ENCODE results near the gene RPS6KA3.

Gene RPS6KA3

GRCh38 chrX:20218836-20219505 is 47.7 kb downstream of the RPS6KA3 start:
- H3K4me3 ChIP-seq (ENCODE audit: low read length in 2 of 2), result no peak overlapping the region
- no peak overlapping the region for H3K27ac ChIP-seq (replicated peaks; ENCODE audit: low read length)
- H2BK15ac ChIP-seq (ENCODE audit: low read length), result no peak overlapping the region
- no peaks in the 10 kb centered on the region for H3K27me3 ChIP-seq (ENCODE audit: control insufficient read depth in 3 of 3, insufficient read depth in 3 of 3, low read depth in 1 of 3, low read length in 3 of 3)
- H3K9me3 ChIP-seq (replicated peaks in 1 of 2; ENCODE audit: control insufficient read depth in 2 of 2, insufficient read depth in 1 of 2, low read depth in 1 of 2, low read length in 2 of 2), result no peaks in the 10 kb centered on the region
- no peaks in the 10 kb centered on the region for H3K4me1 ChIP-seq (ENCODE audit: control insufficient read depth in 2 of 2, insufficient read depth in 1 of 2, low read depth in 1 of 2, low read length in 2 of 2)
- H2BK120ac ChIP-seq (ENCODE audit: low read depth, low read length), result no peak overlapping the region
- no peak overlapping the region for H2BK12ac ChIP-seq (ENCODE audit: low read length)
- no peak overlapping the region for H3K18ac ChIP-seq (ENCODE audit: low read length)
- no peak overlapping the region for H2BK5ac ChIP-seq (ENCODE audit: low read length)
- H3K14ac ChIP-seq (ENCODE audit: low read length), result no peak overlapping the region
- no peak overlapping the region for H3K23ac ChIP-seq (ENCODE audit: low read depth, low read length, poor library complexity)
- WGBS, 2 donors (ENCODE audit: extremely low coverage in 2 of 2, insufficient read length in 2 of 2, insufficient replicate concordance in 1 of 2), result no CpG with 5 or more reads among the region's 9 CpGs
- H3K36me3 ChIP-seq (replicated peaks in 1 of 2; ENCODE audit: control insufficient read depth in 2 of 2, insufficient read depth in 2 of 2, low read length in 2 of 2), result no peaks in the 10 kb centered on the region
- H3K4me2 ChIP-seq (ENCODE audit: insufficient read depth, low read length, poor library complexity, severe bottlenecking), result no peak overlapping the region
- H3K4ac ChIP-seq (ENCODE audit: low read length), result no peak overlapping the region
- no peaks in the 10 kb centered on the region for H3K79me1 ChIP-seq (ENCODE audit: low read depth, low read length)
- H2AFZ ChIP-seq (ENCODE audit: low read length), result no peak overlapping the region
- H4K91ac ChIP-seq (ENCODE audit: low read depth, low read length, poor library complexity), result no peak overlapping the region
- no peak overlapping the region for H3K9ac ChIP-seq (ENCODE audit: low read depth, low read length, poor library complexity)
- no peak for DNase-seq (ENCODE audit: low spot score)
- no peak overlapping the region for H4K8ac ChIP-seq (ENCODE audit: low read depth, low read length)
- H2AK5ac ChIP-seq (ENCODE audit: low read depth, low read length), result no peak overlapping the region

- no peak overlapping the region for H2BK12ac ChIP-seq (ENCODE audit: low read length)
- H2BK15ac ChIP-seq (ENCODE audit: low read length), result no peak overlapping the region
- H4K91ac ChIP-seq (ENCODE audit: low read depth, low read length, poor library complexity), result no peak overlapping the region
- no peaks in the 10 kb centered on the region for H3K4me1 ChIP-seq (ENCODE audit: control insufficient read depth in 2 of 2, insufficient read depth in 1 of 2, low read depth in 1 of 2, low read length in 2 of 2)
- no peak overlapping the region for H2AFZ ChIP-seq (ENCODE audit: low read length)
- H3K27me3 ChIP-seq (ENCODE audit: control insufficient read depth in 3 of 3, insufficient read depth in 3 of 3, low read depth in 1 of 3, low read length in 3 of 3), result no peaks in the 10 kb centered on the region
- peaks cover 0 to 2% of the 10 kb centered on the region in 2 donors for H3K36me3 ChIP-seq (replicated peaks in 1 of 2; ENCODE audit: control insufficient read depth in 2 of 2, insufficient read depth in 2 of 2, low read length in 2 of 2)
- no peak overlapping the region for H3K4me3 ChIP-seq (ENCODE audit: low read length in 2 of 2)
- H3K79me1 ChIP-seq (ENCODE audit: low read depth, low read length), result no peaks in the 10 kb centered on the region
- no peak overlapping the region for H3K27ac ChIP-seq (replicated peaks; ENCODE audit: low read length)
- H2AK5ac ChIP-seq (ENCODE audit: low read depth, low read length), result no peak overlapping the region
- no peak overlapping the region for H3K18ac ChIP-seq (ENCODE audit: low read length)
- no peak overlapping the region for H3K23ac ChIP-seq (ENCODE audit: low read depth, low read length, poor library complexity)
- WGBS, 2 donors (ENCODE audit: extremely low coverage in 2 of 2, insufficient read length in 2 of 2, insufficient replicate concordance in 1 of 2), result no CpG with 5 or more reads among the region's 2 CpGs
- H4K8ac ChIP-seq (ENCODE audit: low read depth, low read length), result no peak overlapping the region
- no peak overlapping the region for H3K9ac ChIP-seq (ENCODE audit: low read depth, low read length, poor library complexity)
- H3K4ac ChIP-seq (ENCODE audit: low read length), result no peak overlapping the region
- no peaks in the 10 kb centered on the region for H3K9me3 ChIP-seq (replicated peaks in 1 of 2; ENCODE audit: control insufficient read depth in 2 of 2, insufficient read depth in 1 of 2, low read depth in 1 of 2, low read length in 2 of 2)
- H3K14ac ChIP-seq (ENCODE audit: low read length), result no peak overlapping the region
- H3K4me2 ChIP-seq (ENCODE audit: insufficient read depth, low read length, poor library complexity, severe bottlenecking), result no peak overlapping the region
- no peak for DNase-seq (ENCODE audit: low spot score)
- no peak overlapping the region for H2BK120ac ChIP-seq (ENCODE audit: low read depth, low read length)
- H2BK5ac ChIP-seq (ENCODE audit: low read length), result no peak overlapping the region
Measured at GRCh38 chrX:20217906-20218305, 48.8 kb downstream of the RPS6KA3 start.

DNA sequence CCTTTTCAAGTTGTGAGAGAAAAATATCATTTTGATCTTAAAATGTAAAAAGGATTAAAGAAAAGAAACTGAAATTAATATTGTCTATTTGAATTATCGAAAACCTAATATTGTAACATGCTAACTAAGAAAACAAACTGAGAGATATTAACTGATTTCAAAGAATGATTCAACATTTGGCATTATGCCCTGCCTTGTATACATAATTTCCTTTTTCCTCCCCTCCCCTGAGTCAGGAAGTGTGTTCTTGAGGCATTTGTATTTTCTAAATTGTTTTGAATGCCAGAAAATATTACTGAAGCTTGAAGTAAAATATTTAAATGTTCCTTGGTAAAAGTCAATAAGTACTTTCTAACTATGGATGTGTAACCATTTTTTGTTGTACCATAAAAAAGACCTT is 49.4 kb downstream of the RPS6KA3 start:
- peaks cover 0 to 2% of the 10 kb centered on the region in 2 donors for H3K36me3 ChIP-seq (replicated peaks in 1 of 2; ENCODE audit: control insufficient read depth in 2 of 2, insufficient read depth in 2 of 2, low read length in 2 of 2)
- no peaks in the 10 kb centered on the region for H3K79me1 ChIP-seq (ENCODE audit: low read depth, low read length)
- no peak overlapping the region for H3K4me3 ChIP-seq (ENCODE audit: low read length in 2 of 2)
- no peaks in the 10 kb centered on the region for H3K9me3 ChIP-seq (replicated peaks in 1 of 2; ENCODE audit: control insufficient read depth in 2 of 2, insufficient read depth in 1 of 2, low read depth in 1 of 2, low read length in 2 of 2)
- no peak overlapping the region for H3K14ac ChIP-seq (ENCODE audit: low read length)
- no peak overlapping the region for H3K9ac ChIP-seq (ENCODE audit: low read depth, low read length, poor library complexity)
- H2BK120ac ChIP-seq (ENCODE audit: low read depth, low read length), result no peak overlapping the region
- H3K4me1 ChIP-seq (ENCODE audit: control insufficient read depth in 2 of 2, insufficient read depth in 1 of 2, low read depth in 1 of 2, low read length in 2 of 2), result no peaks in the 10 kb centered on the region
- H2BK5ac ChIP-seq (ENCODE audit: low read length), result no peak overlapping the region
- H3K27ac ChIP-seq (replicated peaks; ENCODE audit: low read length), result no peak overlapping the region
- H2AK5ac ChIP-seq (ENCODE audit: low read depth, low read length), result no peak overlapping the region
- no peak overlapping the region for H2BK15ac ChIP-seq (ENCODE audit: low read length)
- no peak overlapping the region for H3K23ac ChIP-seq (ENCODE audit: low read depth, low read length, poor library complexity)
- H2AFZ ChIP-seq (ENCODE audit: low read length), result no peak overlapping the region
- DNase-seq (ENCODE audit: low spot score), result no peak
- no peaks in the 10 kb centered on the region for H3K27me3 ChIP-seq (ENCODE audit: control insufficient read depth in 3 of 3, insufficient read depth in 3 of 3, low read depth in 1 of 3, low read length in 3 of 3)
- H3K4ac ChIP-seq (ENCODE audit: low read length), result no peak overlapping the region
- H2BK12ac ChIP-seq (ENCODE audit: low read length), result no peak overlapping the region
- H4K8ac ChIP-seq (ENCODE audit: low read depth, low read length), result no peak overlapping the region
- H3K4me2 ChIP-seq (ENCODE audit: insufficient read depth, low read length, poor library complexity, severe bottlenecking), result no peak overlapping the region
- H4K91ac ChIP-seq (ENCODE audit: low read depth, low read length, poor library complexity), result no peak overlapping the region
- WGBS, 2 donors (ENCODE audit: extremely low coverage in 2 of 2, insufficient read length in 2 of 2, insufficient replicate concordance in 1 of 2), result no CpG with 5 or more reads among the region's 1 CpG
- no peak overlapping the region for H3K18ac ChIP-seq (ENCODE audit: low read length)

DNA sequence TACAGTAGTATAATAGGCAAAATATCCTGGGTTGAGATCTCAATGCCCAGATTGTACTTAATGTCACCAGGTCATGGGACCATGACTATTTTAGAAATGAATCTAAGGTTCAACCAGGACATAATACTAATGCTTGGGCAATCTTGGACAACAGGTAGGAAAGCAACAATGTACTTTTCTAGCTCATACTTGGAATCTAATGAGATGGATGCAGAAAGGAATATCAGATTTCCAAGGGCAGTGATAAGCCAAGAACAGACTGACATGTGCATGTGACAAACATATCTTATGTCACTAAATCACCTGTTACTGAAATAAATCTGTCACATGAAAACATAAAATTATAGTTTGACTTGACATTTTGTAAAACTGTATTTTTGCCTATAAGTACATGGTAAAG is 51.1 kb downstream of the RPS6KA3 start:
- Histone ChIP-seq H3K4me2 (ENCODE audit: insufficient read depth, low read length, poor library complexity, severe bottlenecking) (no peak overlapping the region), H4K91ac (ENCODE audit: low read depth, low read length, poor library complexity) (no peak overlapping the region), H4K8ac (ENCODE audit: low read depth, low read length) (no peak overlapping the region), H2BK5ac (ENCODE audit: low read length) (no peak overlapping the region), H3K27ac (replicated peaks; ENCODE audit: low read length) (no peak overlapping the region), H3K4me3 (ENCODE audit: low read length in 2 of 2) (no peak overlapping the region), H3K4ac (ENCODE audit: low read length) (no peak overlapping the region), H2BK15ac (ENCODE audit: low read length) (no peak overlapping the region), H3K27me3 (ENCODE audit: control insufficient read depth in 3 of 3, insufficient read depth in 3 of 3, low read depth in 1 of 3, low read length in 3 of 3) (no peaks in the 10 kb centered on the region), H3K36me3 (replicated peaks in 1 of 2; ENCODE audit: control insufficient read depth in 2 of 2, insufficient read depth in 2 of 2, low read length in 2 of 2) (peaks cover 0 to 2% of the 10 kb centered on the region in 2 donors), H2AFZ (ENCODE audit: low read length) (no peak overlapping the region), H3K9me3 (replicated peaks in 1 of 2; ENCODE audit: control insufficient read depth in 2 of 2, insufficient read depth in 1 of 2, low read depth in 1 of 2, low read length in 2 of 2) (no peaks in the 10 kb centered on the region), H3K4me1 (ENCODE audit: control insufficient read depth in 2 of 2, insufficient read depth in 1 of 2, low read depth in 1 of 2, low read length in 2 of 2) (no peaks in the 10 kb centered on the region), H3K79me1 (ENCODE audit: low read depth, low read length) (no peaks in the 10 kb centered on the region), H3K9ac (ENCODE audit: low read depth, low read length, poor library complexity) (no peak overlapping the region), H3K23ac (ENCODE audit: low read depth, low read length, poor library complexity) (no peak overlapping the region), H2AK5ac (ENCODE audit: low read depth, low read length) (no peak overlapping the region), H3K18ac (ENCODE audit: low read length) (no peak overlapping the region), H3K14ac (ENCODE audit: low read length) (no peak overlapping the region), H2BK120ac (ENCODE audit: low read depth, low read length) (no peak overlapping the region), H2BK12ac (ENCODE audit: low read length) (no peak overlapping the region)
- DNase-seq (ENCODE audit: low spot score), result no peak
